Activated CD8-positive, alpha-beta memory T cell treated with anti-CD3 and anti-CD28 coated beads, Interleukin-2, amount 50 U/mL, for 48 hours (primary cell): ENCODE measurements around the gene EIF5A.
"Not testable (repeated sequence)": the region's sequence is repeated elsewhere in the genome, so short reads cannot be mapped to it uniquely, and the experiment has no call there.

Source experiments
- DNase-seq: peaks from one replicate; pipeline ENCODE4 v3.0.0-alpha.2; 2020

EIF5A gene

GRCh38 chr17:7332600-7333069, 25.2 kb downstream of the EIF5A start:
- DNase-seq: not testable (repeated sequence)

- no peak for DNase-seq
These were observed 27.6 kb downstream of the EIF5A start for GRCh38 chr17:7334938-7335538.

GRCh38 chr17:7335765-7336164, 28.3 kb downstream of the EIF5A start:
- not testable (repeated sequence) for DNase-seq

GRCh38 chr17:7336240-7337175, 29.1 kb downstream of the EIF5A start, which contains the start of gene ACAP1:
ACAP1 (plus strand) TSS chr17:7336529; CDS start chr17:7336735, 206 bp downstream.
- peak; percentile 89 for DNase-seq

GRCh38 chr17:7337600-7337999, 30.2 kb downstream of the EIF5A start:
- not testable (repeated sequence) for DNase-seq

DNA sequence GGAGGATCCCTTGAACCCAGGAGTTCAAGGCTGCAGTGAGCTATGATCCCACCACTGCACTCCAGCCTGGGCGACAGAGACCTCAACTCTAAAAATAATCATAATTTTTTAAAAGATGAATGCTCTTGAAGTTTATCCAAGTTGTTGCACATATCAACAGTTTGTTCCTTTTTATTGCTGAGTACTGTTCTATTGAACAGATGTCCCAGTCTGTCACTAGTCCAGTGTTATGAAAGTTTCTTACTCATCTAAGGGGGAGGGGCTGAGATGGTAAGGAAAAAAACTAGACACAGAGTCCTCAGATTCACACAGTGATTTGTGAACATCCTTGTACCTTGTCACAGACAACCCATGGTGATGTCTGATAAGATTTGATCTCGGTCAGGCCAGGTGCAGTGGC, 32.8 kb downstream of the EIF5A start:
- no peak for DNase-seq

GRCh38 chr17:7341842-7342241, 34.4 kb downstream of the EIF5A start:
- DNase-seq: no peak

GRCh38 chr17:7343250-7343649, 35.8 kb downstream of the EIF5A start:
- no peak for DNase-seq

DNA sequence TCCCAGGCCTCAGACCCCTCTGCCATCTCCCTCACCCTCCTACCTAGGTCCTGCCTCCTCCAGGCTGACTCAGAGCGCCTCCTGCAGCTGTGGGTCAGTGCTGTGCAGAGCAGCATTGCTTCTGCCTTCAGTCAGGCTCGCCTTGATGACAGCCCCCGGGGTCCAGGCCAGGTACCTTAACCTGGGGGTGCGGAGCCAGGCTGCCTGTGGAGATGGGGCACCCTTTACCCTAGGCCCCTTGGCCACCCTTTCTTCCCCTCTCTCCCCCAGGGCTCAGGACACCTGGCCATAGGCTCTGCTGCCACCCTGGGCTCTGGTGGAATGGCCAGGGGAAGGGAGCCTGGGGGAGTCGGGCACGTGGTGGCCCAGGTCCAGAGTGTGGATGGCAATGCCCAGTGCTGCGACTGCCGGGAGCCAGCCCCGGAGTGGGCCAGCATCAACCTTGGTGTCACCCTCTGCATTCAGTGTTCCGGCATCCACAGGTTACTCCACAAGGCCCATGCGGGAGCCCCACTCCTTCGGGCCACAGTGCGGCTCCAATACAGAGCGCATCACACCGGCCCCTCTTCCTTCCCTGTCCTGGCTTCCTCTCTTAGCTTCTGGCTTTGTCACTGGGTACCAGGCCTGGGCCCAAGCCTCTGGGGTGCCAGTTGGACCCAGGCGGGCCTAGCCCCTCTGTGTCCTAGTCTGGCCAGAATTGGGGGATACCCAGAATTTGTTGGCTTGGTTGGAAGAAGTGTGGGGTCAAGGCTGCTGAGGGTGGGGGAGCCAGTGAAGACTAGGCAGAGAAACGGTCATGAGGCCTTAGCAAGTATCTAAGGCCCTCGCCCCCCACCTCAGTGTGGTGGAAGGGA, 39.6 kb downstream of the EIF5A start:
- DNase-seq: no peak

DNA sequence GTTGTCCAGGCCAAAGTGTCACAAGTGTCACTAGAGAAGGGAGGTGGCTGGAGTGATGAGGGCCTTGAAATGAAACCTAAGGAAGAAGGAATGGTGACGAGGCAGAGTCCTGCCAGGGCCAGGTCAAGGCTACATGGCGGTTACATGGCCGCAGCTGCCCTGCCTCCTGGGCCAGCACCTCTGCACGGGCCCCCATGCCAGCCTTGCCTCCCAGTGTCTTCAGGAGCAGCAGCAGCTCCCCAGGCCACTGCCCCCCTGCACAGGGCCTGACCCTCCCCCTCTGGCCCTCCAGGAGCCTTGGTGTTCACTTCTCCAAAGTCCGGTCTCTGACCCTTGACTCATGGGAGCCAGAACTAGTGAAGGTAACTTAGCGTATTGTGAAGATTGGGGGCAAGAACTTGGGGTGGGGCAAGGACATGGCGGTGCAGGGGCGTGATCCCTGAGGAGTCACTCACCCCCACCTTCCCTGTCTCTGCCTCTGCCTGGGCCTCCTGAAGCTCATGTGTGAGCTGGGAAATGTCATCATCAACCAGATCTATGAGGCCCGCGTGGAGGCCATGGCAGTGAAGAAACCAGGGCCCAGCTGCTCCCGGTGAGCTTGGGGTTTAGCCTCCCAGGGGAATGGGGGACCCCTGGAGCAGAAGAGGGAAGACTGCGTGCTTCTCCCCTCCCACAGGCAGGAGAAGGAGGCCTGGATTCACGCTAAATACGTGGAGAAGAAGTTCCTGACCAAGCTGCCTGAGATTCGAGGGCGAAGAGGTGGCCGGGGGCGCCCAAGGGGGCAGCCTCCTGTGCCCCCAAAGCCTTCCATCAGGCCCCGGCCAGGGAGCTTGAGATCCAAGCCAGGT, 40.4 kb downstream of the EIF5A start:
- DNase-seq: no peak

DNA sequence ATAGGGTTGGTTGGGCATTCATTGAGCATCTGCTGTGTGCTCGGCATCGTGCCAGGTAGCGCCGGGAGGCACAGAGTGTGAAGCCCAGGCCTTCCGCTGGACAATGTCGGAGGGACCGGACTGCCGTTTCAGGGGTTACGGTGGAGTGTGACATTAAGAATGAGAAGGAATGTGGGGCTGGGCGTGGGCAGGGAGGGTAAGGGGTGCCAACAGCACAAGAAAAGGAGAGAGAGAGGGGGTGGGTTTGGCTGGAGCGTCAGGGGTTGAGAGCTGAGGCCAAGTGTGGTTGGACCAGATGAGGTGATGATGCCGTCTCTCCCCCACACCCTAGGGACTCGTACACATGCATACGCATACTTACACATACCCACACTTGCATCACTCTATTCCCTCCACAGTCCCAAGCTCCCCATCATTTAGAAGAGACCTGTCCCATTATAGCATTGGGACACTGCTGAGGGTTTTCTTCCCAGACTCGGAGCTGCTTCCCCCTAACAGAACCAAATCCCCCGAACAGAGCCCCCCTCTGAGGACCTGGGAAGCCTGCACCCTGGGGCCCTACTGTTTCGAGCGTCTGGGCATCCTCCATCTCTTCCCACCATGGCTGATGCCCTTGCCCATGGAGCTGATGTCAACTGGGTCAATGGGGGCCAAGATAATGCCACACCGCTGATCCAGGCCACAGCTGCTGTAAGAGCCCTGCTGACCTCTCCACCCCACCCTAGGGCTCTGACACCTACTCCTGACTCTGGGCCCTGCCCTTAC, 41.2 kb downstream of the EIF5A start:
- DNase-seq: no peak

- peak; percentile 89 for DNase-seq
These were observed 44.5 kb downstream of the EIF5A start, which contains the start of gene KCTD11 for GRCh38 chr17:7351665-7352502. KCTD11 (plus strand) TSS chr17:7352162.

DNA sequence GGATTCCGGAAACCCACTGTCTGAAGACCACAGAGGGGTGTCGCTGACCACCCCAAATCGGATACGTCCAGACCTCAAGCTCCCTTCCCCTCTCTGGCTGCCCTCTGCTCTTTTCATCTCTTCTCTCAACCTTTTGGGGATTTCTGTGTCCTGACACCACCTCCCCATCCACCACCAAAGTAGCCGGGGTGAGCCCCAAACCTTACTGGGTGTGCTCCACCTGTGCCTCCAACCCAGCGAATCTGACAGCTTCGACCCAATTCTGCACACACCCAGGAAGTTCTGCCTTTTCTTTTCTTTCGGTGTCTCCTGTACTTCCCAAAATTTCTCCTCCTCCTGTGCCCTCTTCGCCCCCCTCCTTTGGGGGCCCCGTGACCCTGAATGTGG, 45.1 kb downstream of the EIF5A start:
- DNase-seq: no peak

- no peak for DNase-seq
These were observed 45.6 kb downstream of the EIF5A start for GRCh38 chr17:7352910-7353635.

- DNase-seq: no peak
These were observed 46.9 kb downstream of the EIF5A start for GRCh38 chr17:7354262-7354843.

DNA sequence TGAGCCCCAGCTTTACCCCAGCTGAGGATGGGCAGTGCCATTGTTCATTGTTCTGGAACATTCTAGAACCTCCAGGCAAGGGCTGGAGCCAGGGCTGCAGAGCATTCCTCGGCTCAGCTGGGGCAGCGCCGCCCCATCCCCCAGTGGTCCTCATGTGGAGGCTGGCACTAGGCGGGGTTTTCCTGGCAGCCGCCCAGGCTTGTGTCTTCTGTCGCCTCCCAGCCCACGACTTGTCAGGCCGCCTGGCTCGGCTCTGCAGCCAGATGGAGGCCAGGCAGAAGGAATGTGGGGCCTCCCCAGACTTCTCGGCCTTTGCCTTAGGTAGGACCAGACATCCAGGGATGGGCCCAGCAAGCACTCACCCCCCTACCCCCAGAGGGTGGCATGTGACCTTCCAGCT, 47.6 kb downstream of the EIF5A start, which contains the start of gene TMEM95:
TSS of gene TMEM95 (plus strand) at position 104 of the 400 bp plus-strand sequence. CDS start at position 153, 49 bp downstream.
- no peak for DNase-seq

DNA sequence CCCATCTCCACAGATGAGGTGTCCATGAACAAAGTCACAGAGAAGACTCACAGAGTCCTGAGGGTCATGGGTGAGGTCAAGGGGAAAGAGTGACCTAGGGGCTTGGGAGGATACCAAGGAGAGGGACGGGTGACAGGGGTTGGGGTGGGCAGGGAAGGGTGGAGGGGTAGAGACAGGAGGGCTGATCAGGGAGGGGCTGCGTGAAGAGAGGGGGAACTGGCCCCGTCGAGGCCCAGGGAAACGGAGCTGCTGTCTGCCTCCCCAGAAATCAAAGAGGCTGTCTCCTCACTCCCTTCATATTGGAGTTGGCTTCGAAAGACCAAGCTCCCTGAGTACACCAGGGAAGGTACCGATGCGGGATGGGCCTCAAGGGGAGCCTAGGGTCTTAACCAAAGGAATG, 48.1 kb downstream of the EIF5A start:
- DNase-seq: no peak

DNA sequence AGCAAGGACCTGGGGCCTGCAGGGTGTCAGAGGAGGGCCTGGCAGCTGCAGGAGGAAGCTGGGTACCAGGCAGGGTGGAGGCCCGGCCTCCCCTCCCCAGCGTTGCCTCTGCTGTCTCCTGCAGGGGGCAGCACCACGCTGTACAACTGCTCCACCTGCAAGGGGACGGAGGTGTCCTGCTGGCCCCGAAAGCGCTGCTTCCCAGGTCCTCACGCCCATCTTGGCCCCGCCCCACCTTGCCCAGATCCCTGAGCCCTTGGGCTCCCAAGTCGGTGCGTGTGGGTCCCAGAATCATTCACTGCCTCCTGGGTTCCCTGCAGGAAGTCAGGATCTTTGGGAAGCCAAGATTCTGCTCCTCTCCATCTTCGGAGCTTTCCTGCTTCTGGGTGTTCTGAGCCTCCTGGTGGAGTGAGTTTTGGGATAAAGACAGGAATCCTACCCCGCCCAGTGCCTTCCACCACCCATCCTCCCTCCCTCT, 48.7 kb downstream of the EIF5A start:
- peak; percentile 93 for DNase-seq

DNA sequence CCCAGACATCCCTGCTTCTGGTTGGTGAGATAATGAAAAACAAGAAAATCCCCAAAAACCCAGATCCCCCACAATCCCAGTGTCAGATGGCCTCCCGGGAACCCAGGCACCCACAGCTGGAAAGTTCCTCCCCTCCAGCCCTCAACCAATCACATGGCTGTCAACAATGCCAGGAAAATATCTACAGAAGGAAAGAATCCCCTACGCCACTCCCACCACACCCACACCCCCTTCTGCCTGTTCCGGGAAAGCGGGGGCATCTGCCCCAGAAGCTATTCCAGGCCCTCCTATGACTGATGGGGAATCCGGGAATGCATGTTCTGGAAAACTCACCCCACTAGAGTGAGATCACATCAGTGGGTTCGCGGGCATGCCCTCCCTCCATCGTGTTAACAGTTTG, 49.3 kb downstream of the EIF5A start:
- DNase-seq: no peak
